Natural killer cell treated with Interleukin-12 subunit alpha and Interleukin-12 subunit beta and Interleukin-15 and Interleukin-18, amount 100 ng/mL, for 72 hours (primary cell): ENCODE data around the gene SUPT20HL2. TPM values are rescaled to one million over a fixed set of nuclear protein-coding genes. Genes with fewer than 3 reads are reported as not detected.
A peak's percentile ranks its signal among the peaks of the same experiment; 100 is the strongest.
"Not testable (repeated sequence)": the region's sequence is repeated elsewhere in the genome, so short reads cannot be mapped to it uniquely, and the experiment has no call there.

Experiments
- ATAC-seq, 2 donors: fragments of 150-1000 bp; cut with Tn5 transposase in 1 of 2; sonication (Bioruptor Pico), chemical (Tn5 transposase) in 1 of 2; 2 replicates each; pipeline ENCODE4 v1.10.0; 2021
- DNase-seq: peaks from one replicate; pipeline ENCODE4 v3.0.0; 2022; ENCODE audit warnings: low spot score
- H3K27ac Mint-ChIP-seq, 2 donors: 1 replicate in 1 of 2; 2 replicates in 1 of 2; pipeline ENCODE4 v1.8.0; 2022; ENCODE audit warnings: mixed read lengths in 2 of 2, mild to moderate bottlenecking in 1 of 2, moderate library complexity in 1 of 2
- H3K27me3 Mint-ChIP-seq, 2 donors: 1 replicate in 1 of 2; 2 replicates in 1 of 2; pipeline ENCODE4 v1.8.0; 2022; ENCODE audit warnings: mixed read lengths in 2 of 2
- H3K36me3 Mint-ChIP-seq: one replicate; pipeline ENCODE4 v1.8.0; 2022; ENCODE audit warnings: mixed read lengths
- H3K4me1 Mint-ChIP-seq, 2 donors: 1 replicate in 1 of 2; 2 replicates in 1 of 2; pipeline ENCODE4 v1.8.0; 2022; ENCODE audit warnings: low read depth in 2 of 2, mixed read lengths in 2 of 2, mild to moderate bottlenecking in 1 of 2
- H3K4me3 Mint-ChIP-seq: one replicate; pipeline ENCODE4 v1.8.0; 2022; ENCODE audit warnings: mixed read lengths
- H3K9me3 Mint-ChIP-seq: 2 replicates; pipeline ENCODE4 v1.8.0; 2022; ENCODE audit warnings: mixed read lengths
- total RNA-seq, 2 donors: library from RNA; stranded (reverse); gene quantifications; one replicate each; pipeline ENCODE4 v1.2.3, GENCODE V29; 2022

Gene SUPT20HL2
- total RNA-seq, 2 donors from 2014 or later: not detected

DNA sequence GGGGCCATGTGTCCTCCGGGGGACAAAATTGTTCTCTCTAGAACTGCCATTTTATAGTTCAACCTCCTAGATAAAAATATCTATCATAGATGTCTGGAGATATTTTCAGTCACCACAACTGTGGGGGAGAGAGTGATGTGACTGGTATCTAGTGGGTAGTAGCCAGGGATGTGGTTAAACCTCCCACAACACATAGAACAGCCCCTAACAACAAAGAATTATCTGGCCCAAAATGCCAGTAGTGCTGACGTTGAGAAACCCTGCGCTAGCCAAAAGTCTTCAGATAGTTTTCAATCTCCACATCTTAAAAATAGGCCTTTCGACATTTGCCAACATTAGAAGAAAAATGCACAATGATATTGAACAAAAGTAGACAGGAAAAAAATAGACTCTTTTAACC lies 19.0 kb upstream of the SUPT20HL2 start:
- H3K4me1 Mint-ChIP-seq: no peaks in the 10 kb centered on the region
- H3K27me3 Mint-ChIP-seq: peaks cover 10 to 11% of the 10 kb centered on the region in 2 donors
- DNase-seq (no peak), ATAC-seq (no peak)
- no peaks in the 10 kb centered on the region for H3K9me3 Mint-ChIP-seq
- no peak overlapping the region for H3K27ac Mint-ChIP-seq
- H3K4me3 Mint-ChIP-seq: no peak overlapping the region
- no peaks in the 10 kb centered on the region for H3K36me3 Mint-ChIP-seq

DNA sequence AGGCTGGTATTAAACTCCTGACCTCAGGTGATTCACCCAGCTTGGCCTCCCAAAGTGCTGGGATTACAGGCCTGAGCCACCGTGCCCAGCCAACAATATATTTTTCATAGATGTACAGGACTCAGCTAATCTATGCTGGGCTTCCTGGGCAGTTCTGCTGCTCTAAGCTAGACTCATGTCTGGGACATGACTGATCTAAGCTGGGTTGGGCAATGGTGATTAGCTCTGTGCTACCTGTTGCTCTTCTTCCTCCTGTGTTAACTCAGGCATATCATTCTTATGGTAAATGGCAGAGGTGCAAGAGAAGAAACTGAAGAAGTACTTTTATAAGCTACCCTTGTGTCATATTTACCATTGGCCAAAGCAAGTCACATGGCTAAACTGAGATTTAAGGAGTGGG lies 11.4 kb upstream of the SUPT20HL2 start:
- ATAC-seq (no peak), DNase-seq (no peak)
- Mint-ChIP-seq H3K27ac (no peak overlapping the region), H3K27me3 (peaks cover 17 to 21% of the 10 kb centered on the region in 2 donors), H3K4me3 (no peak overlapping the region), H3K4me1 (no peaks in the 10 kb centered on the region), H3K36me3 (no peaks in the 10 kb centered on the region), H3K9me3 (peaks cover 2% of the 10 kb centered on the region)

GRCh38 chrX:24321741-24322395 lies 8.0 kb upstream of the SUPT20HL2 start:
- Mint-ChIP-seq H3K36me3 (no peaks in the 10 kb centered on the region), H3K4me1 (no peaks in the 10 kb centered on the region), H3K4me3 (no peak overlapping the region), H3K27ac (no peak overlapping the region), H3K27me3 (peaks cover 17% of the 10 kb centered on the region in 2 donors), H3K9me3 (peaks cover 2% of the 10 kb centered on the region)
- DNase-seq (no peak), ATAC-seq (no peak)

DNA sequence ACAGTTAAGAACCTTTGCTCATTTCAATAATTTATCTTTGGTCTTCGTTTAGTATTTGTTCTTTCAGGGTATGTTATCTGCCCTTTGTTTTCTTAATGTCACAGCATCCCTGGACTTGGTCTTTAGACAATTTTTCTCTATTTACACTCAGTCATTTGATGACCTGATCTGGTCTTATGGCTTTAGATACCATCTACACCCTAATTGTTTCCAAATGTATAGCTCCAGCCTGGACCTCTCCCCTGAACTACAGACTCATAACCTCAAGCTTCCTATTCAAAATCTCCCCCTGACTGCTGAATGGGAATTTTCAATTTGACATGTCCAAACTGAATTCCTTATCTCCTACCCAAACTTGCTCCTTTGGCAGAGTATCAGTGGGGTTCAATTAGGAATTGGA lies 3.7 kb upstream of the SUPT20HL2 start:
- Mint-ChIP-seq H3K27ac (no peak overlapping the region), H3K36me3 (no peaks in the 10 kb centered on the region), H3K9me3 (no peaks in the 10 kb centered on the region), H3K4me1 (no peaks in the 10 kb centered on the region), H3K4me3 (no peak overlapping the region), H3K27me3 (peaks cover 0 to 6% of the 10 kb centered on the region in 2 donors)
- ATAC-seq (no peak), DNase-seq (no peak)

GRCh38 chrX:24316111-24316510 lies 2.2 kb upstream of the SUPT20HL2 start:
- H3K9me3 Mint-ChIP-seq: no peaks in the 10 kb centered on the region
- H3K4me1 Mint-ChIP-seq: no peaks in the 10 kb centered on the region
- ATAC-seq (no peak), DNase-seq (no peak)
- no peak overlapping the region for H3K27ac Mint-ChIP-seq
- peaks cover 0 to 6% of the 10 kb centered on the region in 2 donors for H3K27me3 Mint-ChIP-seq
- H3K36me3 Mint-ChIP-seq: no peaks in the 10 kb centered on the region
- H3K4me3 Mint-ChIP-seq: no peak overlapping the region

DNA sequence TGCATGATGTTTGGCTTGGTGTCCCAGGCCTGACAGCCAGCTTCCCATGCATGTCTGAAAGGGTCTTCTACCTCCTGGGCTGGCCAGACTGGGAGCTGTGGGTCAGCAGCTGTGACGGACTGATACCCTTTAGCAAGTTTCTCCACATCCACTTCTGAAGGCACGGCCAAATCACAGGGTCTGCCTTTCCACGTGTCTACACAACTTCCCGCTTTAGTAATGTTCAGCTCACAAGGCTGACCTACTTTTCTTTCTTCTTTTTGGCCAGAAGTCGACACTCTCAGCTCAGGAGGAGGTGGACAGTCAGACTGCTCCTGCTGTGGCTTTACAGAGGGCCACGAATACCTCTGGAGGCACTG lies 1.6 kb downstream of the SUPT20HL2 start:
- H3K27ac Mint-ChIP-seq, H3K4me1 Mint-ChIP-seq, H3K27me3 Mint-ChIP-seq, H3K9me3 Mint-ChIP-seq, H3K36me3 Mint-ChIP-seq, DNase-seq, H3K4me3 Mint-ChIP-seq: not testable (repeated sequence)
- ATAC-seq: peak in 1 of 2 donors; percentile 49

- not testable (repeated sequence) for H3K36me3 Mint-ChIP-seq, DNase-seq, ATAC-seq, H3K4me3 Mint-ChIP-seq, H3K4me1 Mint-ChIP-seq, H3K9me3 Mint-ChIP-seq, H3K27ac Mint-ChIP-seq
- H3K27me3 Mint-ChIP-seq: peaks cover 0 to 10% of the 10 kb centered on the region in 2 donors
Measured at GRCh38 chrX:24311507-24312248, 2.2 kb downstream of the SUPT20HL2 start.

- H3K4me1 Mint-ChIP-seq: not testable (repeated sequence)
Measured at GRCh38 chrX:24310916-24311315, 3.0 kb downstream of the SUPT20HL2 start.

GRCh38 chrX:24309580-24310374 lies 4.1 kb downstream of the SUPT20HL2 start:
- H3K27ac Mint-ChIP-seq, ATAC-seq, H3K4me3 Mint-ChIP-seq, H3K4me1 Mint-ChIP-seq, H3K36me3 Mint-ChIP-seq, H3K9me3 Mint-ChIP-seq, DNase-seq, H3K27me3 Mint-ChIP-seq: not testable (repeated sequence)

More at GRCh38 chrX:24310916-24311315, 3.0 kb downstream of the SUPT20HL2 start:
- not testable (repeated sequence) for H3K27me3 Mint-ChIP-seq, ATAC-seq, H3K36me3 Mint-ChIP-seq, DNase-seq, H3K27ac Mint-ChIP-seq, H3K9me3 Mint-ChIP-seq, H3K4me3 Mint-ChIP-seq

DNA sequence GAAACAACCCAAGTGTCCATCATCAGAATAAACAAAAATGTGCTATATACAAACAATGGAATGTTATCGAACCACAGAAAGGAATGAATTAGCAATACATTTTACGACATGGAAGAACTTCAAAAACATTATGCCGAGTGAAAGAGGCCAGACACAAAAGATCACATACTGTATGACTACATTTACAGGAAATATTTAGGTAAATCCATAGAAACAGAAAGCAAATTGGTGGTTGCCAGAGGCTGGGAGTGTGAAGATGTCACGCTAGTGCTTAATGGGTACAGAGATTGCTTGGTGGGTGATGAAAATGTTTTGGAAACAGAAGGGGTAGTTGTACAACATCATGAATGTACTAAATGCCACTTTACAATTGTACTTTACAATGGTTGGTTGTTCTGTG lies 5.1 kb downstream of the SUPT20HL2 start:
- not testable (repeated sequence) for DNase-seq, H3K27ac Mint-ChIP-seq, H3K4me3 Mint-ChIP-seq, H3K9me3 Mint-ChIP-seq, H3K4me1 Mint-ChIP-seq, H3K36me3 Mint-ChIP-seq
- peaks cover 0 to 12% of the 10 kb centered on the region in 2 donors for H3K27me3 Mint-ChIP-seq
- ATAC-seq: peak; percentile 27 to 50

GRCh38 chrX:24306440-24306839 lies 7.4 kb downstream of the SUPT20HL2 start:
- Mint-ChIP-seq H3K36me3 (no peaks in the 10 kb centered on the region), H3K4me3 (no peak overlapping the region), H3K27ac (no peak overlapping the region), H3K27me3 (peaks cover 0 to 12% of the 10 kb centered on the region in 2 donors), H3K4me1 (peaks cover 3 to 6% of the 10 kb centered on the region in 2 donors), H3K9me3 (no peaks in the 10 kb centered on the region)
- DNase-seq (no peak), ATAC-seq (no peak)

GRCh38 chrX:24305905-24306304 lies 8.0 kb downstream of the SUPT20HL2 start:
- ATAC-seq (no peak), DNase-seq (no peak)
- Mint-ChIP-seq H3K4me1 (peaks cover 3 to 6% of the 10 kb centered on the region in 2 donors), H3K4me3 (no peak overlapping the region), H3K27ac (no peak overlapping the region), H3K36me3 (no peaks in the 10 kb centered on the region), H3K27me3 (peaks cover 0 to 12% of the 10 kb centered on the region in 2 donors), H3K9me3 (no peaks in the 10 kb centered on the region)

DNA sequence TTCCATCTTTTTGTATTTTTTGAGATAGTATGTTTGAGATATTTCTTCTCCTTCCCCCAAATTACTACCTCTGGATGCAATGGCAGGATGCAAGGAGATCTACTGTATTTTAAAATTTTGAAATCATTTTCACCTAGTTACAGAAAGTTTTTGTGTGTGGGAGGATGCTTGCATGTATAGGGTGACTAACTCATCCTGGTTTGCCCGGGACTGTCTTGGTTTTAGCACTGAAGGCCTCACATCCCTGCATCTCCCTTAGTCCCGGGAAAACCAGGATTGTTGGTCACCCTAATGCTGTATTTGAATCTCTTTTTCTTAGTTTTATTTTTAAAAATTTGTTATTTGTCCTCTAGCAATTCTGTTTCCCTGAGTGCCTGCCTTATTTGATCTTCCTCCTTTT lies 12.1 kb downstream of the SUPT20HL2 start:
- Mint-ChIP-seq H3K36me3 (no peaks in the 10 kb centered on the region), H3K4me1 (no peaks in the 10 kb centered on the region), H3K4me3 (no peak overlapping the region), H3K9me3 (no peaks in the 10 kb centered on the region), H3K27ac (no peak overlapping the region), H3K27me3 (peaks cover 0 to 9% of the 10 kb centered on the region in 2 donors)
- no peak for ATAC-seq
- no peak for DNase-seq

DNA sequence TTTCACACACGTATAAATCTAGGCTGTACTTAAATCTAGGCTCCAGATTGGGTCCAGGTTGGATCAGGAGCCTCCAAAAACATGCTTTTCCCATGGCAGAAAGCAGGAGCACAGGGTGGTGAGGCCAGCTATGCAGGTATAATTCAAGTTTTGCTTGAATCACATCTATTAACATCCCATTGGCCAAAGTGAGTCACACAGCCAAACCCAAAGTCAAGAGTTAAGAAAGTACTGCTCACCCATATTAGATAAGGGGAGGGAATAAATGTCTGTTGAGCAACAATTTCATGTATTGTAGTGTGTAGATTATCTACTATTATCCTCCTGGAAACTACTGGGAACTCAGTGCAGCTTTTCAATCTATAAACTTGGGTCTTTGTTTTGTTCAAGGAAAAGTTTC lies 12.8 kb downstream of the SUPT20HL2 start:
- ATAC-seq (no peak), DNase-seq (no peak)
- no peaks in the 10 kb centered on the region for H3K4me1 Mint-ChIP-seq
- peaks cover 0 to 8% of the 10 kb centered on the region in 2 donors for H3K27me3 Mint-ChIP-seq
- H3K27ac Mint-ChIP-seq: no peak overlapping the region
- no peaks in the 10 kb centered on the region for H3K36me3 Mint-ChIP-seq
- no peak overlapping the region for H3K4me3 Mint-ChIP-seq
- H3K9me3 Mint-ChIP-seq: no peaks in the 10 kb centered on the region
